BE2C (cell line): Measurements from ENCODE around the gene APOBEC3A.
"Not testable (repeated sequence)": the region's sequence is repeated elsewhere in the genome, so short reads cannot be mapped to it uniquely, and the experiment has no call there.

Experiments
- DNase-seq: peaks from one replicate; pipeline ENCODE4 v3.0.0-alpha.2; 2020
- H3K27me3 ChIP-seq: fragments of 250-450 bp; sonication (Bioruptor Pico); 2 replicates; pipeline ENCODE4 v1.5.1; 2020; ENCODE audit warnings: mild to moderate bottlenecking
- H3K36me3 ChIP-seq: fragments of 250-450 bp; sonication (Bioruptor Pico); 2 replicates; pipeline ENCODE4 v1.5.1; 2020; ENCODE audit warnings: mild to moderate bottlenecking
- H3K4me1 ChIP-seq: fragments of 250-450 bp; sonication (Bioruptor Pico); 2 replicates; pipeline ENCODE4 v1.5.1; 2020
- H3K4me3 ChIP-seq: 2 replicates; pipeline ENCODE4 v1.5.1; 2011; ENCODE audit warnings: low read depth, low read length
- H3K9me3 ChIP-seq: fragments of 250-450 bp; sonication (Bioruptor Pico); 2 replicates; pipeline ENCODE4 v1.5.1; 2020
- CTCF ChIP-seq: IDR thresholded peaks from 2 replicates; pipeline ENCODE4 v1.5.1; 2012; ENCODE audit warnings: mild to moderate bottlenecking, low read depth, low read length

Gene APOBEC3A

GRCh38 chr22:38954414-38955043, 2.9 kb upstream of the APOBEC3A start:
- no peak for TF ChIP-seq CTCF
- Histone ChIP-seq H3K9me3 (no peaks in the 10 kb centered on the region), H3K4me3 (no peak overlapping the region), H3K27me3 (no peaks in the 10 kb centered on the region), H3K36me3 (no peaks in the 10 kb centered on the region), H3K4me1 (no peaks in the 10 kb centered on the region)
- no peak for DNase-seq

- Histone ChIP-seq H3K9me3 (no peaks in the 10 kb centered on the region), H3K27me3 (no peaks in the 10 kb centered on the region), H3K36me3 (no peaks in the 10 kb centered on the region), H3K4me3 (no peak overlapping the region), H3K4me1 (no peaks in the 10 kb centered on the region)
- no peak for DNase-seq
- TF ChIP-seq CTCF, result no peak
Observed at GRCh38 chr22:38955250-38955905, 2.0 kb upstream of the APOBEC3A start.

GRCh38 chr22:38955926-38956325, 1.5 kb upstream of the APOBEC3A start:
- no peaks in the 10 kb centered on the region for H3K27me3 ChIP-seq
- no peak for TF ChIP-seq CTCF
- no peaks in the 10 kb centered on the region for H3K9me3 ChIP-seq
- H3K36me3 ChIP-seq, result no peaks in the 10 kb centered on the region
- no peak for DNase-seq
- no peak overlapping the region for H3K4me3 ChIP-seq
- H3K4me1 ChIP-seq, result no peaks in the 10 kb centered on the region

GRCh38 chr22:38956551-38956950, 858 bp upstream of the APOBEC3A start:
- no peak for TF ChIP-seq CTCF
- H3K4me3 ChIP-seq, result no peak overlapping the region
- no peak for DNase-seq

GRCh38 chr22:38957808-38958650, 620 bp downstream of the APOBEC3A start:
- Histone ChIP-seq H3K36me3 (no peaks in the 10 kb centered on the region), H3K4me3 (no peak overlapping the region), H3K27me3 (no peaks in the 10 kb centered on the region), H3K4me1 (no peaks in the 10 kb centered on the region), H3K9me3 (no peaks in the 10 kb centered on the region)
- DNase-seq, result no peak
- no peak for TF ChIP-seq CTCF

More at GRCh38 chr22:38956551-38956950, 858 bp upstream of the APOBEC3A start:
- Histone ChIP-seq H3K36me3 (no peaks in the 10 kb centered on the region), H3K27me3 (no peaks in the 10 kb centered on the region), H3K4me1 (no peaks in the 10 kb centered on the region), H3K9me3 (no peaks in the 10 kb centered on the region)

GRCh38 chr22:38958651-38958943, 1.2 kb downstream of the APOBEC3A start:
- not testable (repeated sequence) for H3K27me3 ChIP-seq, H3K36me3 ChIP-seq, H3K4me1 ChIP-seq, H3K9me3 ChIP-seq, DNase-seq, H3K4me3 ChIP-seq
